Lower leg skin (tissue), 3 donors: Measurements from ENCODE around the gene AFF1.

Experiments used
- POLR2A ChIP-seq, 2 donors: fragments of 450-650 bp; IDR thresholded peaks; one replicate each; pipeline ENCODE4 v1.6.1; 2016 to 2017; ENCODE audit warnings: antibody characterized with exemption in 2 of 2, mild to moderate bottlenecking in 1 of 2, moderate library complexity in 1 of 2
- TF ChIP-seq, protein P1 (sequence below), 3 donors: fragments of 450-650 bp; IDR thresholded peaks; one replicate each; pipeline ENCODE4 v1.5.1; 2016; ENCODE audit warnings: antibody characterized with exemption in 3 of 3, mild to moderate bottlenecking in 3 of 3, moderate library complexity in 2 of 3

DNA sequence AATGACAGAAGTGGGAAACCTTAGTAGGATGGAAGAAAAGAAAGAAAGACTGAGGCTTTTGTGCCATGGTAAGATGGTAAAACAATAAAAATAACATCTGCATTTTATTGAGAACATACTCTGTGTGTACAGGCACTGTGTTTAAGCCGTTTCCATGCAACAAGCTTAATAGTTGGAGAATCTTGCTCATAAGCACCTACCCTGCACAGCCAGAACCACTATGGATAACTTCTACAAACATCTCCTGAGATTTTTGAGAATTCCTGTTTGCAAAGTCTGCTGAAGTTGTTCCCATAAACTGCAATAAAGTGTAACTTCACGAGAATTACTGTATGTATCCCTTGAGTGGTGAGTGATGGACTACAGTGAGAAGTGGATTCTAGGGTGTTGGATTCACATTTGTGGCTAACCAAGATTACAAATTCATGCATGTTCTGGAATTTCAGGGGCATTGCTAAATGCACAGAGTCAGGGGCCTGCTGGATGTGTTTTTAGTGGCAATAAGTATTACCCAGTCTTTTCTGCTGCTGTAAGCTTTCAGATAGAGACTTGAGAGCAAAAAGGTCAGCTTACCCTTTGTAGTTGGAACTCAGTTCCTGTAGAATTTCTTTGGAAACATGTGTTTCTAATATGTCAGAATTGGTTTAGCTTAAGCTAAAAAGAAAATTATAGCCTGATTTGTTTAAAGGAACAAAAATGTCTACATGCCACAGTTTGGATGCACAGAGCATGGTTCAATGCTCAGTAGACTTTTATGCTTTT, 132.5 kb downstream of the AFF1 start:
- TF ChIP-seq, protein P1, sequence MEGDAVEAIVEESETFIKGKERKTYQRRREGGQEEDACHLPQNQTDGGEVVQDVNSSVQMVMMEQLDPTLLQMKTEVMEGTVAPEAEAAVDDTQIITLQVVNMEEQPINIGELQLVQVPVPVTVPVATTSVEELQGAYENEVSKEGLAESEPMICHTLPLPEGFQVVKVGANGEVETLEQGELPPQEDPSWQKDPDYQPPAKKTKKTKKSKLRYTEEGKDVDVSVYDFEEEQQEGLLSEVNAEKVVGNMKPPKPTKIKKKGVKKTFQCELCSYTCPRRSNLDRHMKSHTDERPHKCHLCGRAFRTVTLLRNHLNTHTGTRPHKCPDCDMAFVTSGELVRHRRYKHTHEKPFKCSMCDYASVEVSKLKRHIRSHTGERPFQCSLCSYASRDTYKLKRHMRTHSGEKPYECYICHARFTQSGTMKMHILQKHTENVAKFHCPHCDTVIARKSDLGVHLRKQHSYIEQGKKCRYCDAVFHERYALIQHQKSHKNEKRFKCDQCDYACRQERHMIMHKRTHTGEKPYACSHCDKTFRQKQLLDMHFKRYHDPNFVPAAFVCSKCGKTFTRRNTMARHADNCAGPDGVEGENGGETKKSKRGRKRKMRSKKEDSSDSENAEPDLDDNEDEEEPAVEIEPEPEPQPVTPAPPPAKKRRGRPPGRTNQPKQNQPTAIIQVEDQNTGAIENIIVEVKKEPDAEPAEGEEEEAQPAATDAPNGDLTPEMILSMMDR (IDR thresholded peaks at IDR 0.05): no peak
- TF ChIP-seq POLR2A (IDR thresholded peaks at IDR 0.05): no peak
